Activated CD4-positive, alpha-beta memory T cell treated with anti-CD3 and anti-CD28 coated beads for 36 hours (primary cell): ENCODE data around the gene ITGA1. TPM values are rescaled to one million over a fixed set of nuclear protein-coding genes. Genes with fewer than 3 reads are reported as not detected.
A peak's percentile ranks its signal among the peaks of the same experiment; 100 is the strongest.

Experiments
- CTCF ChIA-PET: fragments of 350-600 bp; sonication (Branson Sonifier 250); formaldehyde crosslinking; loops from one replicate; lab custom pipeline; 2021; ENCODE audit warnings: antibody characterized with exemption, inconsistent platforms; lab: Charles Lee
- POLR2A ChIA-PET: fragments of 350-600 bp; sonication (Branson Sonifier 250); formaldehyde crosslinking; loops from one replicate; lab custom pipeline; 2021; ENCODE audit warnings: antibody characterized with exemption; lab: Charles Lee
- DNase-seq: peaks from one replicate; pipeline ENCODE4 v3.0.0-alpha.2; 2020
- H3K27ac Mint-ChIP-seq: one replicate; pipeline ENCODE4 v1.8.0; 2021; ENCODE audit warnings: mixed read lengths
- H3K27me3 Mint-ChIP-seq: one replicate; pipeline ENCODE4 v1.8.0; 2021; ENCODE audit warnings: mixed read lengths
- H3K36me3 Mint-ChIP-seq: one replicate; pipeline ENCODE4 v1.8.0; 2021; ENCODE audit warnings: mixed read lengths
- H3K4me1 Mint-ChIP-seq: one replicate; pipeline ENCODE4 v1.8.0; 2021; ENCODE audit warnings: low read depth, mixed read lengths
- H3K4me3 Mint-ChIP-seq: one replicate; pipeline ENCODE4 v1.8.0; 2021; ENCODE audit warnings: mild to moderate bottlenecking, mixed read lengths
- H3K9me3 Mint-ChIP-seq: one replicate; pipeline ENCODE4 v1.8.0; 2021; ENCODE audit warnings: mixed read lengths
- intact Hi-C: fragments of 100-400 bp; cut with micrococcal nuclease; formaldehyde crosslinking; loops from one replicate; pipeline ENCODE4 v1.15.1; 2023
- total RNA-seq, 2 experiments: library from RNA; stranded (reverse); gene quantifications; one replicate each; pipeline ENCODE4 v1.2.3, GENCODE V29; 2021

Gene ITGA1
- total RNA-seq, 2 experiments from 2014 or later: 0.62 to 1.3 TPM

GRCh38 chr5:52989781-52990527 is 202.2 kb downstream of the ITGA1 start:
- CTCF ChIA-PET: interaction anchor here (0.8 to 3.2 kb wide), 6 partner anchors 41 to 103 kb away, joined by 3 to 16 read pairs (median 4); no protein-coding TSS in a partner anchor
- intact Hi-C loops: loop anchor here (1.0 to 2.0 kb wide), 2 partner anchors 42 to 107 kb away; no protein-coding TSS in a partner anchor
- H3K27ac Mint-ChIP-seq: no peak overlapping the region
- peaks cover 26% of the 10 kb centered on the region for H3K4me1 Mint-ChIP-seq
- H3K9me3 Mint-ChIP-seq: no peaks in the 10 kb centered on the region
- peak; percentile 55 for DNase-seq
- POLR2A ChIA-PET: interaction anchor here (1.8 kb wide), 1 partner anchor 9 kb away, joined by 4 read pairs; no protein-coding TSS in a partner anchor
- H3K36me3 Mint-ChIP-seq: no peaks in the 10 kb centered on the region
- peaks cover 9% of the 10 kb centered on the region for H3K27me3 Mint-ChIP-seq
- H3K4me3 Mint-ChIP-seq: peak overlapping the region; percentile 73

- no peaks in the 10 kb centered on the region for H3K9me3 Mint-ChIP-seq
- H3K27me3 Mint-ChIP-seq: peaks cover 7% of the 10 kb centered on the region
- no peaks in the 10 kb centered on the region for H3K36me3 Mint-ChIP-seq
- H3K27ac Mint-ChIP-seq: no peak overlapping the region
- no peak overlapping the region for H3K4me3 Mint-ChIP-seq
- intact Hi-C loops: no loop called here
- DNase-seq: no peak
- CTCF ChIA-PET: interaction anchor here (0.8 to 3.2 kb wide), 5 partner anchors 42 to 103 kb away, joined by 3 to 16 read pairs (median 3); no protein-coding TSS in a partner anchor
- H3K4me1 Mint-ChIP-seq: peaks cover 22% of the 10 kb centered on the region
- POLR2A ChIA-PET: interaction anchor here (1.8 kb wide), 1 partner anchor 8 kb away, joined by 4 read pairs; no protein-coding TSS in a partner anchor
These were observed 202.8 kb downstream of the ITGA1 start for GRCh38 chr5:52990528-52990925.

GRCh38 chr5:52993367-52993766 is 205.7 kb downstream of the ITGA1 start:
- Mint-ChIP-seq H3K36me3 (no peaks in the 10 kb centered on the region), H3K27ac (no peak overlapping the region), H3K4me1 (peaks cover 10% of the 10 kb centered on the region), H3K9me3 (no peaks in the 10 kb centered on the region), H3K27me3 (peaks cover 4% of the 10 kb centered on the region), H3K4me3 (no peak overlapping the region)
- no peak for DNase-seq
- ChIA-PET POLR2A (no interaction called here), CTCF (no interaction called here)
- intact Hi-C loops: no loop called here

GRCh38 chr5:52994266-52994665 is 206.6 kb downstream of the ITGA1 start:
- H3K9me3 Mint-ChIP-seq: no peaks in the 10 kb centered on the region
- H3K27me3 Mint-ChIP-seq: peaks cover 4% of the 10 kb centered on the region
- H3K36me3 Mint-ChIP-seq: no peaks in the 10 kb centered on the region
- DNase-seq: no peak
- ChIA-PET POLR2A (no interaction called here), CTCF (interaction anchor here (1.2 kb wide), 1 partner anchor 42 kb away, joined by 3 read pairs; no protein-coding TSS in a partner anchor)
- H3K27ac Mint-ChIP-seq: no peak overlapping the region
- peaks cover 10% of the 10 kb centered on the region for H3K4me1 Mint-ChIP-seq
- intact Hi-C loops: no loop called here
- no peak overlapping the region for H3K4me3 Mint-ChIP-seq

GRCh38 chr5:52995095-52995494 is 207.4 kb downstream of the ITGA1 start:
- Mint-ChIP-seq H3K36me3 (no peaks in the 10 kb centered on the region), H3K4me1 (peaks cover 8% of the 10 kb centered on the region), H3K4me3 (no peak overlapping the region), H3K27me3 (peaks cover 4% of the 10 kb centered on the region), H3K27ac (no peak overlapping the region), H3K9me3 (no peaks in the 10 kb centered on the region)
- ChIA-PET CTCF (no interaction called here), POLR2A (no interaction called here)
- intact Hi-C loops: no loop called here
- no peak for DNase-seq

- POLR2A ChIA-PET: no interaction called here
- Mint-ChIP-seq H3K4me1 (peaks cover 6% of the 10 kb centered on the region), H3K27ac (no peak overlapping the region), H3K36me3 (no peaks in the 10 kb centered on the region), H3K27me3 (peaks cover 4% of the 10 kb centered on the region), H3K9me3 (no peaks in the 10 kb centered on the region), H3K4me3 (no peak overlapping the region)
- no peak for DNase-seq
- CTCF ChIA-PET: no interaction called here
- intact Hi-C loops: no loop called here
These were observed 208.2 kb downstream of the ITGA1 start for GRCh38 chr5:52995914-52996313.

GRCh38 chr5:52996979-52997378 is 209.3 kb downstream of the ITGA1 start:
- Mint-ChIP-seq H3K4me3 (no peak overlapping the region), H3K9me3 (no peaks in the 10 kb centered on the region), H3K4me1 (peaks cover 6% of the 10 kb centered on the region), H3K27me3 (peaks cover 4% of the 10 kb centered on the region), H3K27ac (no peak overlapping the region), H3K36me3 (no peaks in the 10 kb centered on the region)
- ChIA-PET CTCF (interaction anchor here (1.1 to 1.3 kb wide), 2 partner anchors 39 to 98 kb away, joined by 3 read pairs; no protein-coding TSS in a partner anchor), POLR2A (no interaction called here)
- intact Hi-C loops: no loop called here
- no peak for DNase-seq

GRCh38 chr5:52997424-52997823 is 209.7 kb downstream of the ITGA1 start:
- Mint-ChIP-seq H3K4me3 (no peak overlapping the region), H3K36me3 (no peaks in the 10 kb centered on the region), H3K27me3 (peaks cover 3% of the 10 kb centered on the region), H3K27ac (no peak overlapping the region), H3K9me3 (no peaks in the 10 kb centered on the region), H3K4me1 (peaks cover 6% of the 10 kb centered on the region)
- CTCF ChIA-PET: interaction anchor here (1.1 to 1.3 kb wide), 2 partner anchors 38 to 98 kb away, joined by 3 read pairs; no protein-coding TSS in a partner anchor
- intact Hi-C loops: no loop called here
- no peak for DNase-seq
- POLR2A ChIA-PET: no interaction called here

GRCh38 chr5:52998552-52999313 is 211.0 kb downstream of the ITGA1 start:
- H3K27ac Mint-ChIP-seq: no peak overlapping the region

GRCh38 chr5:52999344-52999949 is 211.7 kb downstream of the ITGA1 start:
- Mint-ChIP-seq H3K36me3 (no peaks in the 10 kb centered on the region), H3K27ac (no peak overlapping the region), H3K4me3 (no peak overlapping the region), H3K4me1 (peaks cover 12% of the 10 kb centered on the region), H3K9me3 (no peaks in the 10 kb centered on the region), H3K27me3 (no peaks in the 10 kb centered on the region)
- ChIA-PET CTCF (interaction anchor here (0.8 to 1.3 kb wide), 2 partner anchors 29 to 51 kb away, joined by 3 to 4 read pairs; no protein-coding TSS in a partner anchor), POLR2A (interaction anchor here (1.5 kb wide), 1 partner anchor 10 kb away, joined by 4 read pairs; the partner anchor contains the start of gene ITGA2)
- intact Hi-C loops: no loop called here
- DNase-seq: no peak

More at GRCh38 chr5:52998552-52999313, 211.0 kb downstream of the ITGA1 start:
- no peak for DNase-seq
- ChIA-PET POLR2A (interaction anchor here (1.5 kb wide), 1 partner anchor 9 kb away, joined by 4 read pairs; the partner anchor contains the start of gene ITGA2), CTCF (interaction anchor here (0.8 to 1.3 kb wide), 3 partner anchors 11 to 50 kb away, joined by 3 to 4 read pairs (median 3); no protein-coding TSS in a partner anchor)
- no peaks in the 10 kb centered on the region for H3K27me3 Mint-ChIP-seq
- no peaks in the 10 kb centered on the region for H3K9me3 Mint-ChIP-seq
- intact Hi-C loops: no loop called here
- no peaks in the 10 kb centered on the region for H3K36me3 Mint-ChIP-seq
- no peak overlapping the region for H3K4me3 Mint-ChIP-seq
- peaks cover 6% of the 10 kb centered on the region for H3K4me1 Mint-ChIP-seq

GRCh38 chr5:53001541-53001940 is 213.8 kb downstream of the ITGA1 start:
- Mint-ChIP-seq H3K36me3 (no peaks in the 10 kb centered on the region), H3K4me1 (peaks cover 25% of the 10 kb centered on the region), H3K9me3 (no peaks in the 10 kb centered on the region), H3K27me3 (no peaks in the 10 kb centered on the region), H3K4me3 (no peak overlapping the region), H3K27ac (no peak overlapping the region)
- ChIA-PET CTCF (no interaction called here), POLR2A (no interaction called here)
- DNase-seq: no peak
- intact Hi-C loops: no loop called here
